GM21529 (cell line): ENCODE results near the gene NTM.

Experiments
- ATAC-seq: cut with Tn5 transposase; IDR thresholded peaks from one replicate; pipeline ENCODE4 v1.9.1; 2021; ENCODE audit not compliant: unreplicated experiment

The NTM gene

GRCh38 chr11:132024587-132025295 is 654.3 kb downstream of the NTM start:
- no peak for ATAC-seq

- no peak for ATAC-seq
Observed at GRCh38 chr11:132026746-132027145, 656.3 kb downstream of the NTM start.

DNA sequence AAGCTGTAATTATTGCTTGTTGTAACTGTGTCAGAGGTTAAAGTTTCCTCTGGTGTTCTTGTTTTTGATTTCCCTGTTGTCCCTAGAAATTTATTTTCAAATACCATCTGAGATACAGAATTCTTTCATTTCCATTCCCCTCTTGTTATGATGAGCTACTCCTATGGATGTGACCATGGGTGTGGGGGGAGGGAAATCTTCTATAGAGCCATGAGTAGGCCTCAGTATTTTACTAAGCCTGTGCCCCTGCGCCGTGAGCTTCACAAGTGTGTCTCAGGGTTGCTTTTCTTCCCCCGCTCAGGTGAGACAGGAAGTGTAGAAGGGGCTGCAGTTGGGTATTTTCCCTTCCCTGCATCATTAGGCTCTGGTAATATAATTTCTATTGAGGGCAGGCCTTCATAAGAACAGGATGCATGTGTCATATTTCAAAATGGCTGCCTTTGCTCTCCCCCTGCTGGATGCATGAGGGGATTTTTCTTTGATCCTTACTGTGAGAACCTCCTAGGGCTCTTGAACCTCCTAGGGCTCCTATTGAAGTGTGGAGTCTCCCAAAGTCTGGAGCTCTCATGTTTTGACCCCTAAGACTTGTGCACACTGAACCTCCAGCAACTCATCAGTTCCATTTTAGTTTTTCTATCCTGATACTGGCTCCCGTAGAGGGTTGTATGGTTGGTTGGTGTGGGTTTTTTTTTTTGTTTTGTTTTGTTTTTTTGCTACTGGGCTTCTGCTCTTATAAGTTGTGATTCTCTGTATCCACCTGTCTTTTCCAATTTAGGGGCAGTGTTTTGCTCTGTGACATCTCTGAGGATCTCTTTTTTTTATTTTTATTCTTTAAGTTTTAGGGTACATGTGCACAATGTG is 658.2 kb downstream of the NTM start:
- ATAC-seq = no peak

- ATAC-seq = no peak
Observed at GRCh38 chr11:132030896-132031295, 660.5 kb downstream of the NTM start.

- ATAC-seq = no peak
Observed at GRCh38 chr11:132032555-132032954, 662.1 kb downstream of the NTM start.

DNA sequence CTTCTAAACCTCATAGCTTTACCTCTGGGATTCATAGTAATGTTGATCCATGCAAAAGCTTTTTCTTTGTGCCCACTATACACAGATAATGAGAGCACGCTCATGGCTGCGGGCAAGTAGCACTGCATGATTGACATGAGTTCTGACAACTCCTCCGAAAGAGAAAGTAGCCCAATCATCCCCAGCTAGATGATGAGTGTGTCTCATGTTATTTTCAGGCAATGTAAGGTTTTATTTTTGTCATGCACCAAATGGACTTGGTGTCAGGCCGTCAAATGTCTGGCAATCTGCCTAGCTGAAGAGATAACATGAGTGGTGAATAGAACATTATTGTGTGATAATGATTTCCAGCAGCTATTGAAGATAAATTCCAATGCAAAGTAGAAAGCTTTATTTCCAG is 662.6 kb downstream of the NTM start:
- ATAC-seq = no peak

DNA sequence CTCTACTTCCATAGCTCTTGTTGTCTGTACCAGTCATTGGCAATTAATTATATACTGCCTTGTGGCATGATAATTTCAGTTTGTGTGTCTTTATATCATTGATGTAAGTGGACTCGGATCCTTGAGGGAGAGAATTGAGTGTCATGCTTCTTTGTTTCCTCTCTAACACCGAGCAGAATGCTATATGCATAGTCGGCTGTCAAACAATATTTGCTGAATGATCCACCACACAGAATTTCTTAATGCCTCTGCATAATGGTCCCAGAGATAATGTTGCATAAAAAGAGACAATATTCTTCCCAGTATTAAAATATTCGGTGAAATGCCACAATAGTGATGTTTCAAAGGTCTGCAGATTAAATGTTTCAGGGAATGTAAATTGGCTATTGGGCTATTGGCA is 664.8 kb downstream of the NTM start:
- ATAC-seq = no peak

- no peak for ATAC-seq
Observed at GRCh38 chr11:132035766-132036165, 665.4 kb downstream of the NTM start.

GRCh38 chr11:132036220-132036619 is 665.8 kb downstream of the NTM start:
- no peak for ATAC-seq

DNA sequence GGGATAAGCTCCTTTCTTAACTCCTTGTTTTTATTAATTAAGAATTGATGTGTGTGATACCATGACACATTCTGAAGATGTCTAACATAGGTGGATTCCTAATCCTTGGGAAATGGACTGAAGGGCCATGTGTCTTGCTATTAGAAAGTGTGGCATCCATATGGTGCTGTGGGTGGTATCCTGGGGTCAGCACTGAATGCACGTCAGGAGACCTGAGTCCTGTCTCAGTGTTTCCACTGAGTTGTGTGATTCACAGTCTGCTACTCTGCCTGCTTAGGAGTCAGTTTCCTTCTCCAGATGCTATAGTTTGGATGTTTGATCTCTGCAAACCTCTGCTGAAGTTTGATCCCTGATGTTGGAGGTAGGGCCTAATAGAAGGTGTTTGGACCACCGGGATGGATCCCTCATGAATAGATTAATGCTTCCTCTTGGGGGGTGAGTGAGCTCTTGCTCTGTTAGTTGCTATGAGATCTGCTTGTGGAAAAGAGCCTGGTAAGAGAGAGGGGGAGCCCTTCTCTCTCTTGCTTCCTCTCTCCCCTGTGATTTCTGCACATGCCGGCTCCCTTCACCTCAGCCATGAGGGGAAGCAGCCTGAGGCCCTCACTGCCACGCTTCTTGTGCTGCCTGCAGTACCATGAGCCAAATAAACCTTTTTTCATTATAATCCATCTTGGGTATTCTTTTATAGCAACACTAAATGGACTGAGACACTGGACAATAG is 666.5 kb downstream of the NTM start:
- no peak for ATAC-seq

DNA sequence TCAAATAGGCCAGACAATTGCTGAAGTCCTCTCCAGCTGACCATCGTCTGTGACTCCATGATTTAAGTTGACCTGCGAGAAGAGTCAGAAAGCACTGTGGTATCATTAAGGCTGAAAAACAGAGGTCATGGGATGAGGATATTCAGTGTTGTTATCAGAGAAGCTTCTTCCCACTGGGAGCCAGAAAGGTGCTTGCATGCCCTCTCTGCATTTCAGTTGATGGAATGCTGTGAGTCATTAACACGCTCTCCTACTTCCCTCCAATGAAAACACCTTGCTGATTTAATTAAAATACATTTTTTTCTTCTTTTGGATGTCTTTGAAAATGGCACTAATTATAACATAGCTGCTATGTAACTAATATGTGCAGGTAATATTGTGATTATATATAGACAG is 667.0 kb downstream of the NTM start:
- ATAC-seq = no peak

DNA sequence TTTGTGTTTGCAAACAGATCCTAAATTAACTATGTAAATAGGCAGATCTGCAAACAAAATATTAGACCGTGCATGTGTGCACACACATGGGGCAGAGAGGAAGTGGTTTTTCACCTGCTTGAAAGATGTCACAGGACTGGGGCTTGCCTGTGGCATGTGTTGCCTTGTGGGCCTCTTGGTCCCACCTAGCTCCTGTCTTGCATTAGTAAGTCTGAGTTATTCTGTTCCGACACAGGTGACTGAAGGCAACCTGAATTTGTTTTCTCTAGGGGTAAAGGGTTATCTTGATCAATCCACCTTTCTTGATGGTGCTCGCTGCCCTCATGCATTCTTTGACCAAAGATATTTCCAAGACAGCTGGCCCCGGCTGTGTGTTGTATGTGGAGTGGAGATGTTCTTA is 667.5 kb downstream of the NTM start:
- ATAC-seq = no peak

- ATAC-seq = no peak
Observed at GRCh38 chr11:132039521-132039920, 669.1 kb downstream of the NTM start.

- no peak for ATAC-seq
Observed at GRCh38 chr11:132042296-132042695, 671.9 kb downstream of the NTM start.

- ATAC-seq = no peak
Observed at GRCh38 chr11:132043714-132044113, 673.3 kb downstream of the NTM start.

DNA sequence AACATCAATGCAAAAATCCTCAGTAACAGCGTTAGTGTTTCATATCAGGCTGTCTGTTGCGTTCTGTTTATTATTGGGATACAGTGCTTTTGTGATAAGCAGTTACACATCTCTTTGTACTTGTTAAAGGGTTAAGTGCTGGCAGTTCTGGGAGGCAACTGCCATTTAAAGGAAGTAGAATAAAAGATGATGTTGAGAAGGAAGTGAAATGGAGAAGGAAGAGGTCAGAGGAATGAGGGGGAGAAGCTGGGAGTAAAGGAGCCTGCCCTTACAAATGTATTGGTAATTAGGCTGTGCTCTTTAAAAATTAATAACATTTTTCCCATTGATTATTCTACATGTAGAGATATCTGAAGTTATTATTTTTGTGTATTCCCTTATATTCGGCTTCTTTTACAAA is 674.7 kb downstream of the NTM start:
- no peak for ATAC-seq

- no peak for ATAC-seq
Observed at GRCh38 chr11:132046288-132046865, 676.0 kb downstream of the NTM start.

DNA sequence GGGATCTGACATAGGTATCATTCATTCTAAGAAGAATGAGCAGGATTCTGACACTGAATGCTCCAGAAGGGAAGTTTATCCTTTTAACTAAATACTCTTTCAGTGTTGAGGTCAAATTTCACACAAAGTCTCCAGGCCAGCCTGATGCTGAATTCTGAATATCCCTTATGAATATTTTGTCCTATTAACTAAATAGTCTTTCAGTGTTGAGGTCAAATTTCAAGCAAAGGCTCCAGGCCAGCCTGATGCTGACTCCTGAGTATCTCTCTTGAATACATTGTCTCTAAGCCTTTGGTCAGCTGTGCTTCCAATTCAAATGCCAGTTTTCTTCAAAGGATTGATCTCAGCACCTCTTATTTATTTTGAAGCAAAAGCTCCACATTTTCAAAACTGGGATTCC is 676.8 kb downstream of the NTM start:
- ATAC-seq = no peak

DNA sequence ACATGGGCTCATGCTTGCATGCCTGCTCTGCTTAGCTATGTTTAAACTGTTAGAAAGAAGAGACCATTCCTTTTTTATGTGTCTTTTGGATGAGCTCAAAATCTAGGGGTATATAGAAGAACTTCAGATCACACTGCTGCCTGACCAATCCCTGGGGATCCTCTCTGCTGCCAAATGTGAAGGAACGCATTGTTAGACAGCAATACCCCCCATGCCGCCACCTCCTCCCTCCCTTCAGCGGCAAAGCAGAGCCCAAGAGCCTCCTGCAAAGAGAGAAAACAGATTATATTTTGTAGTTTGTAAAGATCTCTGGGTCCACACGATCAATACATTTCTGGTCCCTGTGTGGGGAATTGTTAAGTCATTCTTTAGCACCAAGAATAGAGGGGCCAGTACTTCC is 677.6 kb downstream of the NTM start:
- no peak for ATAC-seq

- ATAC-seq = no peak
Observed at GRCh38 chr11:132049205-132049604, 678.8 kb downstream of the NTM start.

DNA sequence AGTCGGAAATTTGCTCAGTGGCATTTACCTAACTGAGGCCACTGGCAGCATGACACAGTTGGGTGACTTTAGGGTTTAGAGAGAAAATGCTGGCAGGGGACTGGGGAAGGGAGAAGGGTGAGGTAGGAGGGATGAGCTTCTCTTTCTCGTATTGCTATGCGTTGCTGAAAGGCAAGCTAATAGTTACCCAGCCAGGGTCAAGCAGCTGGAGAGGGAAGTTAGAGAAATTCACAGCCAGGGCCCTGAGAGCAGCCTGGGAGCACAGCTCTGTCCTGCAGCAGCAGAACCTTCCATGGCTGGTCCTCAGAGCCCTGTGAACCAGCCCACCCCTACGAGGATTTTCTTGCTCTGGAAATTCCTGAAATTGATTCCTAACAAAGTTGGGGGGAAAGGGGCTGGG is 679.6 kb downstream of the NTM start:
- ATAC-seq = no peak
